ENCODE measurements around the gene NTN5. TPM values are rescaled to one million over a fixed set of nuclear protein-coding genes. Genes with fewer than 3 reads are reported as not detected.

The NTN5 gene
- polyA plus RNA-seq, 1 donor: 0.42 TPM

DNA sequence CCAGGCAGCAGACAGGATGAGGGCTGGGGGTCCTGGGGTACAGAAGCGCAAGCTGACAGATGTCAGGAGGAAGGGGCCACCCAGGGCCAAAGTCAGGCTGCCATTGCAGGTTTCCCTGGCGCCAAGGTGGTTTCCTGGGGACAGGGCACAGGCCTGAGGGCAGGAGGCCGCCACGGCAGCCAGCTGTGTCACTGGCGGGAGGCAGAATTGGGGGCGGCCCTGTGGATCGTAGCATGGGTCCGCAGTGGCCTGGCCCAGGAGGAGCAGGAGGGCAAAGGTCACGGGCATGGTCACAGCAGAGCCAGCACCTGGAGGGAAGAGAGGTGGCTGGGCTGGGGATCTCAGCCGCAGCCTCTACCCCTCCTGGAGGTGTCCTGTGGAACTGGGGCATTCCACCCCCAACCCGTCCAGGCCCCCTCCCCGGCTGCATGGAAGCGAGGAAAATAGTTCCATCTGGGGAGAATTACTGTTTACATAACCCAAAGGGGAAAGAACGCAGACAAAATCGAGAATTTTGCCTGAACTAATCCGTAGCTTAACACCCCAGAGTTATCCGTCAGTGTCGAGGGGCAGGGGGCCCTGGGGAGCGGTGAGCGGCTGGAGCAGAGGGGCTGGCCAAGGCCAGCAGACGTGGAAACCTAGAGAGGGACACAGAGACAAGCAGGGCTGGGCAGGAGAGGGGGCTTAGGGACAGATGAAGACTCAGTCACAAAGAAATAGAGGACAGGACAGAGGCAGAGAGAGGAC lies 1.9 kb downstream of the NTN5 start:
- Histone ChIP-seq H3K4me3 (ENCODE audit: low read length) (no peak overlapping the region), H3K36me3 (ENCODE audit: control insufficient read depth, insufficient read depth, low read length) (no peaks in the 10 kb centered on the region), H3K27ac (ENCODE audit: low read length) (no peak overlapping the region), H3K4me1 (ENCODE audit: control insufficient read depth, insufficient read depth, low read length) (peaks cover 14% of the 10 kb centered on the region), H3K9me3 (ENCODE audit: control insufficient read depth, low read depth, low read length) (peaks cover 7% of the 10 kb centered on the region), H3K27me3 (ENCODE audit: control insufficient read depth, insufficient read depth, low read length) (no peaks in the 10 kb centered on the region)
- no CpG with 5 or more reads among the region's 21 CpGs for WGBS (ENCODE audit: insufficient coverage, low lambda C conversion rate)
- DNase-seq: no peak

DNA sequence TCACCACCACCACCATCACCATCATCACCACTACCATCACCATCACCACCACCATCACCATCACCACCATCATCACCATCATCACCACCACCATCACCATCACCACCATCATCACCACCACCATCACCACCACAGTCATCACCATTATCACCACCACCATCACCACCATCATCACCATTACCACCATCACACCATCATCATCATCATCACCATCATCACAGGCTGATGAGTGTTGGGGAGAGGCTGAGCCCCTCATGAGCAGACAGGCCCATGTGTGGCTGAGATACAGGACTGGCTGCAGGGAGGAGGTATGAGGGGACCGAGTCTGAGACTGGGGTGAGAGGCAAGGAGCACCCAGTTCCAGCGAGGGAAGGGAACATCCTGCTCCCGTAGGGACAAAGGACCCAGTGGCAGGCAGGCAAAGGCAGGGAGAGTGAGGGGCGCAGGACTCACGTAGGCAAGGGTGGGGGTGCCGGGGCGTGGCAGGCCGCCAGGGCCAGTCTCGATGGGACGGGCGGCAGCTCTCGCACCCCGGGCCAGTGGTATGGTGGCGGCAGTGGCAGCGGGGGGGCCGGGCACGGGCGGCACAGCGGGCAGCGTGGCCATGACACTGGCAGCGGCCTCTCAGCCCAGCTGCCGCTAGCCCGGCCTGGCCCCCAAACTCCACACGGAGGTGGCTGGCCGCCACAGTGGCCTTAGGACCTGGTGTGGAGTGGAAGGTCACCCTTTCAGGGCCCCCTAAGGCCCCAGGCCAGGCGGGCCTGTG lies 2.7 kb downstream of the NTN5 start:
- no CpG with 5 or more reads among the region's 26 CpGs for WGBS (ENCODE audit: insufficient coverage, low lambda C conversion rate)
- no peak for DNase-seq
- Histone ChIP-seq H3K36me3 (ENCODE audit: control insufficient read depth, insufficient read depth, low read length) (no peaks in the 10 kb centered on the region), H3K4me3 (ENCODE audit: low read length) (no peak overlapping the region), H3K27me3 (ENCODE audit: control insufficient read depth, insufficient read depth, low read length) (no peaks in the 10 kb centered on the region), H3K4me1 (ENCODE audit: control insufficient read depth, insufficient read depth, low read length) (peaks cover 10% of the 10 kb centered on the region), H3K27ac (ENCODE audit: low read length) (no peak overlapping the region), H3K9me3 (ENCODE audit: control insufficient read depth, low read depth, low read length) (peaks cover 7% of the 10 kb centered on the region)

DNA sequence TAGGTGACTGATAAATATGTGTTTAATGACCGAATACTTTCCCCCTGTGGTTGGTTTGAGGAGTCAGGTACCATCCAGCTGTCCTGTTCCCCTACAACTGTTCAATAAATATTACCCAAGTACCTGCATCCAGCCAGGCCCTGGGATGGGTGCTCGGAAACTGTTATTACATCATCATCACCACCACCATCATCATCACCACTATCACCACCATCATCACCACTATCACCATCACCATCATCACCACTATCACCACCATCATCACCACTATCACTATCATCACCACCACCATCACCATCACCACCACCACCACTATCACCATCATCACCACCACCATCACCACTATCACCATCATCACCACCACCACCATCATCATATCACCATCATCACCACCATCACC lies 4.1 kb downstream of the NTN5 start:
- Histone ChIP-seq H3K9me3 (ENCODE audit: control insufficient read depth, low read depth, low read length) (peaks cover 7% of the 10 kb centered on the region), H3K4me3 (ENCODE audit: low read length) (no peak overlapping the region), H3K36me3 (ENCODE audit: control insufficient read depth, insufficient read depth, low read length) (no peaks in the 10 kb centered on the region), H3K27ac (ENCODE audit: low read length) (no peak overlapping the region), H3K27me3 (ENCODE audit: control insufficient read depth, insufficient read depth, low read length) (no peaks in the 10 kb centered on the region), H3K4me1 (ENCODE audit: control insufficient read depth, insufficient read depth, low read length) (peaks cover 10% of the 10 kb centered on the region)
- no peak for DNase-seq
- WGBS (ENCODE audit: insufficient coverage, low lambda C conversion rate): no CpG with 5 or more reads among the region's 2 CpGs

DNA sequence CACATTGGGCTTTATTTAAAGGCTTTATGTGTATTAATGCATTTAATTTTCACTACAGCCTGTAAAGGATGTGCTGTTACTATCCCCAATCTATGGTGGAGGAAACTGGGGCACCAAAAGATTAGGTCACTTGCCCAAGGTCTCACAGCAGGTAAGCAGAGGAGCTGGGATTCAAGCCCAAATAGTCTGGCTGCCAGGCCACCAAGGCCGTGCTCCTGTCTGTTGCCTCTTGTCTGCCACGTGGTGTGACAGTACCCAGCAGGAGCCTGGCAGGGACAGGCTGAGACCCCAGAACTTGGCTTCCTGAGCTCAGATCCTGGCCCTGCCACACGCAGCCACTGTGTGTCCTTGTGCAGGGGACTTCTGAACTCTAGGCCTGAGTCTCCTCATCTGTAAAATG lies 4.5 kb downstream of the NTN5 start:
- Histone ChIP-seq H3K27ac (ENCODE audit: low read length) (no peak overlapping the region), H3K27me3 (ENCODE audit: control insufficient read depth, insufficient read depth, low read length) (no peaks in the 10 kb centered on the region), H3K4me1 (ENCODE audit: control insufficient read depth, insufficient read depth, low read length) (peaks cover 10% of the 10 kb centered on the region), H3K36me3 (ENCODE audit: control insufficient read depth, insufficient read depth, low read length) (no peaks in the 10 kb centered on the region), H3K4me3 (ENCODE audit: low read length) (no peak overlapping the region), H3K9me3 (ENCODE audit: control insufficient read depth, low read depth, low read length) (peaks cover 7% of the 10 kb centered on the region)
- DNase-seq: no peak
- no CpG with 5 or more reads among the region's 3 CpGs for WGBS (ENCODE audit: insufficient coverage, low lambda C conversion rate)

DNA sequence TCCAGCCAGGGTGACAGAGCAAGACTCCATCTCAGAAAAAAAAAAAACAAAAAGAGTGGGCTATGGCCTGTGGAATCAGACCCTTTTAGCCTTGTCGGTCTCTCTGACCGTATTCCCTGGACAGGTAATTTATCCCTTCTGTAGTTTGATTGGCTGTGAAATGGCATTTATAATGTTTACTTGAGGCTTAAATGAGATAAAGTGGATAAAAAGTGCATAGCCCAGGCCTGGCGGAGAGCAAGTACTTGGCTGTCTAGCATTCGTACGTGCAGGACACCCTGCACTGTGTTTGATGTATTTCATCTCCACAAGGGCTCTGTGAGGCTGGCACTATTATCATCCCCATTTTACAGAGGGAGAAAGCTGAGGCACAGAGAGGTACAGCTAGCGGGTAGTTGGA lies 7.0 kb downstream of the NTN5 start:
- peaks cover 2% of the 10 kb centered on the region for H3K4me1 ChIP-seq (ENCODE audit: control insufficient read depth, insufficient read depth, low read length)
- H3K9me3 ChIP-seq (ENCODE audit: control insufficient read depth, low read depth, low read length): peaks cover 7% of the 10 kb centered on the region
- H3K27ac ChIP-seq (ENCODE audit: low read length): no peak overlapping the region
- DNase-seq: no peak
- H3K27me3 ChIP-seq (ENCODE audit: control insufficient read depth, insufficient read depth, low read length): no peaks in the 10 kb centered on the region
- no peak overlapping the region for H3K4me3 ChIP-seq (ENCODE audit: low read length)
- no CpG with 5 or more reads among the region's 6 CpGs for WGBS (ENCODE audit: insufficient coverage, low lambda C conversion rate)
- H3K36me3 ChIP-seq (ENCODE audit: control insufficient read depth, insufficient read depth, low read length): no peaks in the 10 kb centered on the region

DNA sequence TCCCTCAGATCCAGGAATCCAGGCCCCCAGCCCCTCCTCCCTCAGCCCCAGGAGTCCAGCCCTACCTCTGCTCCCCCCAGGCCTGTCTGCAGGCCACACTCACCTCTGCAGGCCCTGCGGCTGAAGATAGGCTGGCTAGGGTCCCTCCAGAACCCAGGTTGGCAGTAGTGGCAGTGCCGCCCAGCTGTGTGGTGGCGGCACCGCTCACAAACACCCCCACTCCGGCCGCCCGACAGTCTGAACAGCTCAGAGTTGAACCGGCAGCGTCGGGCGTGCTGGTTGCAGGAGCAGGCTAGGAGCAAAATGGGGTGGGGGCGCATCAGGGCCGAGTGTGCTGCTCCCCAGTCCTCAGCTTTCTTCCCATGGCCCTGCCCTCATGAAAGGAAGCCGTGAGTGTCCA lies 8.3 kb downstream of the NTN5 start:
- Histone ChIP-seq H3K27me3 (ENCODE audit: control insufficient read depth, insufficient read depth, low read length) (no peaks in the 10 kb centered on the region), H3K27ac (ENCODE audit: low read length) (no peak overlapping the region), H3K36me3 (ENCODE audit: control insufficient read depth, insufficient read depth, low read length) (no peaks in the 10 kb centered on the region), H3K9me3 (ENCODE audit: control insufficient read depth, low read depth, low read length) (no peaks in the 10 kb centered on the region), H3K4me1 (ENCODE audit: control insufficient read depth, insufficient read depth, low read length) (no peaks in the 10 kb centered on the region), H3K4me3 (ENCODE audit: low read length) (no peak overlapping the region)
- WGBS (ENCODE audit: insufficient coverage, low lambda C conversion rate): no CpG with 5 or more reads among the region's 14 CpGs
- DNase-seq: no peak

DNA sequence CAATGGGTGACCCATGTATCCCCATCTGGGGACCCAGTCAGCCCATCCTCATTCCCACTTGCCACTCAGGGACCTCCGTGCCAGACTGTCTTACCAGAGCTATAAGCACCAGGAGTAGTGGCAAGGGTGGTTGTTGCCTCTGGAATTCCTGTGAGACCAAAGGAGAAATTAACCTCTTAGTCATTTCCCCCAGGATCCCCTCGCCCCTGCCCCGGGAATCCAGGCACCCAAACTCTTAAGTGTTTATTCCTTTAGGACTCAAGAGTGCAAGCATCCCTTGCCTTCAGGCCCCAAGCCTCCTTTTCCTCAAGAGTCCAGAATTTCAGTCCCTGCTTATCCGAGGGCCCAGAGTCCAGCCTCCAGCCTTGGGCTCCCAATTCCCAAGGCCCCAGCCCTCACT lies 9.2 kb downstream of the NTN5 start:
- Histone ChIP-seq H3K4me1 (ENCODE audit: control insufficient read depth, insufficient read depth, low read length) (no peaks in the 10 kb centered on the region), H3K27me3 (ENCODE audit: control insufficient read depth, insufficient read depth, low read length) (no peaks in the 10 kb centered on the region), H3K27ac (ENCODE audit: low read length) (no peak overlapping the region), H3K36me3 (ENCODE audit: control insufficient read depth, insufficient read depth, low read length) (no peaks in the 10 kb centered on the region), H3K9me3 (ENCODE audit: control insufficient read depth, low read depth, low read length) (no peaks in the 10 kb centered on the region), H3K4me3 (ENCODE audit: low read length) (no peak overlapping the region)
- WGBS (ENCODE audit: insufficient coverage, low lambda C conversion rate): no CpG with 5 or more reads among the region's 4 CpGs
- no peak for DNase-seq

DNA sequence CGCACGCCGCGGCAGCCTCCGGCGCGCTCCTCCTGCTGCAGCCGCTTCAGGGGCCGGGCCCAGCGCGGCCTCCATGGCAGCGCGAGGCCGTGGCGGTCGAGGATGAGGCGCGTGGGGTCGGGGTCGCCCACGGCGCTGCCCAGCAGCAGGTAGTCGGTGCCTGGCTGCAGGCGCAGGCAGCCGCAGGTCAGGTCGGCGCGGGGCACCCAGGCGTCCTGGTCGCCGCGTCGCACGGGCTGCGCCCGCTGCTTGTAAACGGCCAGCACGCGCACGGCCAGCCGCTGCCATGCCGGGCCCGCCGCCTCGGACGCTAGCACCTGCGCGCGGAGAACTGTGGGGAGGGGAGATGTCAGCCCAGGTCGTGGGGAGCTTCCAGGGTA lies 11.1 kb downstream of the NTN5 start:
- H3K36me3 ChIP-seq (ENCODE audit: control insufficient read depth, insufficient read depth, low read length): no peaks in the 10 kb centered on the region
- H3K4me3 ChIP-seq (ENCODE audit: low read length): no peak overlapping the region
- no peaks in the 10 kb centered on the region for H3K27me3 ChIP-seq (ENCODE audit: control insufficient read depth, insufficient read depth, low read length)
- H3K27ac ChIP-seq (ENCODE audit: low read length): no peak overlapping the region
- no peaks in the 10 kb centered on the region for H3K4me1 ChIP-seq (ENCODE audit: control insufficient read depth, insufficient read depth, low read length)
- H3K9me3 ChIP-seq (ENCODE audit: control insufficient read depth, low read depth, low read length): no peaks in the 10 kb centered on the region
- WGBS (ENCODE audit: insufficient coverage, low lambda C conversion rate): no CpG with 5 or more reads among the region's 50 CpGs
- DNase-seq: no peak

DNA sequence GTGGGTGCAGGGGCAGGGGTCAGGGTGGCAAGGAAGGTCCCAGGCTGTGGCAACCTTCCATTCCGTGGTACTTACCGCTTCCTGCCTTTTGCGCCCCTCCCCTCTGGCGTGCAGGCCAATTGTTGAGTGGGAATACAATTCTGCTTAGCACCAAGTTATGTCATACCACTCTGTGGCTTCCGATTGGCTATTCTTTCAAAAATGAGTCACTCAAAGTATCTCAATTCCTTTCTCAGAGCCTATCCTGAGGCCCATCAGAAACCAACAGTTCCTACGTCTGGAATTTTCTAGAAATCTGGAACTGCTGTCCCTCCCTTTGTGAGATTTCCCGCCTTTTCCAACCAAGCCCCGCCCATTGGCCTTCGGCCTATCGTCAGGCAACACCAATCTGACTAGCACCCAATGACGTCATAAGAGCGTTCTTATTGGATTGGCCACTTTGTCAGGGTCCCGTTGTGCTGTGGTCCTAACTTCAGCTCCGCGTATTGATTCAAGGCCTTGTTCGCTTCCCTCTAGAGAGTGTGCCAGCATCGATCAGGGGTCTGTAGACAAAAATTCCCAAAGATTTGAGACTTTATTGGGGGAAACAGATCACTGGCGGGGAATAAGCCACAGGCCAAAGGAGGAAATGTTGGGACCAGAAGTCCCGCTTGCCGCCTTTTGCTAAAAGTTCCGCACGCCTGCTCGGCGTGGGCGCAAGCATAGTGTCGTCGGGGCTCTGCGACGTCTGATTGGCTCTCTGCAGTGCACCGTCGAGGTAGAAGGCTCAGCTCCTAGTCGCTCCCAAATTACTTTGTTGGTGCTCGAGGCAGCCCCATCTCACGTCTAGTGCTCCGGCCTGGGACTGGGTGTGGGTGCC lies 11.7 kb downstream of the NTN5 start:
- H3K36me3 ChIP-seq (ENCODE audit: control insufficient read depth, insufficient read depth, low read length): no peaks in the 10 kb centered on the region
- H3K9me3 ChIP-seq (ENCODE audit: control insufficient read depth, low read depth, low read length): no peaks in the 10 kb centered on the region
- peak; percentile 71 to 78 for DNase-seq
- no peaks in the 10 kb centered on the region for H3K4me1 ChIP-seq (ENCODE audit: control insufficient read depth, insufficient read depth, low read length)
- WGBS (ENCODE audit: insufficient coverage, low lambda C conversion rate): no CpG with 5 or more reads among the region's 35 CpGs
- H3K27ac ChIP-seq (ENCODE audit: low read length): no peak overlapping the region
- H3K27me3 ChIP-seq (ENCODE audit: control insufficient read depth, insufficient read depth, low read length): no peaks in the 10 kb centered on the region
- no peak overlapping the region for H3K4me3 ChIP-seq (ENCODE audit: low read length)

DNA sequence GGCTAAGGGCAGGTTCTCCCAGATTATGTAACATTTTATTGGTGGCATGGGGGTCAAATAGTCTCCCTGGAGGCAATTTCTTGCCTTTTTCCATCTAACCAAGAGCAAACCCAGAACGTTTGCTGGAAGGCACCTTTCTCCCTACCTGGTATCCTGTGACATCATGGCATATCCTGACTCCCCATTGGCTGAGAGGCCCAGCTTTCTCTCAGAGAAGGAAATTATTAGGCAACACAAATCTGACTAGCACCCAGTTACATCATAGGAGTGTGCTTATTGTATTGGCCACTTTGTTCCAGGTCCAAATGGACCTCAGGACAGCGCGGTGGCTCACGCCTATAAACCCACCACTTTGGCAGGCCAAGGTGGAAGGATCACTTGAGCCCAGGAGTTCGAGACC lies 13.0 kb downstream of the NTN5 start:
- no peaks in the 10 kb centered on the region for H3K36me3 ChIP-seq (ENCODE audit: control insufficient read depth, insufficient read depth, low read length)
- DNase-seq: peak in 1 of 2 donors; percentile 52
- no peak overlapping the region for H3K4me3 ChIP-seq (ENCODE audit: low read length)
- no peaks in the 10 kb centered on the region for H3K27me3 ChIP-seq (ENCODE audit: control insufficient read depth, insufficient read depth, low read length)
- no peak overlapping the region for H3K27ac ChIP-seq (ENCODE audit: low read length)
- no peaks in the 10 kb centered on the region for H3K4me1 ChIP-seq (ENCODE audit: control insufficient read depth, insufficient read depth, low read length)
- H3K9me3 ChIP-seq (ENCODE audit: control insufficient read depth, low read depth, low read length): no peaks in the 10 kb centered on the region
- WGBS (ENCODE audit: insufficient coverage, low lambda C conversion rate): no CpG with 5 or more reads among the region's 5 CpGs

Data from large intestine (tissue), 3 donors.